Measurements from ENCODE around the gene YPEL2.

YPEL2 gene

GRCh38 chr17:59328601-59329000 is 2.9 kb upstream of the YPEL2 start:
- no peak for TF ChIP-seq CTCF (IDR thresholded peaks at IDR 0.05)
- no peaks in the 10 kb centered on the region for H3K36me3 Mint-ChIP-seq (ENCODE audit: low read depth)
- peak overlapping the region; percentile 32 for H3K27ac Mint-ChIP-seq
- peaks cover 46% of the 10 kb centered on the region for H3K4me1 Mint-ChIP-seq
- no peak overlapping the region for H3K4me3 Mint-ChIP-seq
- no peaks in the 10 kb centered on the region for H3K9me3 Mint-ChIP-seq
- DNase-seq = no peak
- peaks cover 10% of the 10 kb centered on the region for H3K27me3 Mint-ChIP-seq (ENCODE audit: low read depth, poor library complexity)

- peak; percentile 63 for DNase-seq
- Mint-ChIP-seq H3K36me3 (ENCODE audit: low read depth) (no peaks in the 10 kb centered on the region), H3K4me1 (peaks cover 55% of the 10 kb centered on the region), H3K27ac (peak overlapping the region; percentile 78), H3K27me3 (ENCODE audit: low read depth, poor library complexity) (peaks cover 18% of the 10 kb centered on the region), H3K9me3 (no peaks in the 10 kb centered on the region), H3K4me3 (peak overlapping the region; percentile 54)
- TF ChIP-seq CTCF (IDR thresholded peaks at IDR 0.05) = peak; percentile 74
These were observed 2.0 kb upstream of the YPEL2 start for GRCh38 chr17:59329176-59330052.

GRCh38 chr17:59330053-59330942 is 1.2 kb upstream of the YPEL2 start:
- Mint-ChIP-seq H3K36me3 (ENCODE audit: low read depth) (no peaks in the 10 kb centered on the region), H3K4me3 (peak overlapping the region; percentile 74), H3K9me3 (no peaks in the 10 kb centered on the region), H3K4me1 (peaks cover 63% of the 10 kb centered on the region), H3K27me3 (ENCODE audit: low read depth, poor library complexity) (peaks cover 25% of the 10 kb centered on the region), H3K27ac (peak overlapping the region; percentile 92)
- peak; percentile 32 for DNase-seq
- no peak for TF ChIP-seq CTCF (IDR thresholded peaks at IDR 0.05)

GRCh38 chr17:59331929-59332748 is 684 bp downstream of the YPEL2 start:
- Mint-ChIP-seq H3K4me3 (peak overlapping the region; percentile 94), H3K4me1 (peaks cover 79% of the 10 kb centered on the region), H3K27ac (no peak overlapping the region), H3K9me3 (no peaks in the 10 kb centered on the region), H3K36me3 (ENCODE audit: low read depth) (no peaks in the 10 kb centered on the region), H3K27me3 (ENCODE audit: low read depth, poor library complexity) (peaks cover 33% of the 10 kb centered on the region)
- TF ChIP-seq CTCF (IDR thresholded peaks at IDR 0.05) = no peak
- peak; percentile 60 for DNase-seq

- Mint-ChIP-seq H3K4me1 (peaks cover 76% of the 10 kb centered on the region), H3K27ac (peak overlapping the region; percentile 39), H3K27me3 (ENCODE audit: low read depth, poor library complexity) (peaks cover 33% of the 10 kb centered on the region), H3K9me3 (no peaks in the 10 kb centered on the region), H3K4me3 (peak overlapping the region; percentile 94), H3K36me3 (ENCODE audit: low read depth) (no peaks in the 10 kb centered on the region)
- peak; percentile 12 for DNase-seq
- TF ChIP-seq CTCF (IDR thresholded peaks at IDR 0.05) = no peak
These were observed 1.4 kb downstream of the YPEL2 start for GRCh38 chr17:59332749-59333377.

Measured in nephron progenitor cell (in vitro differentiated cells).